Activated B cell treated with CpG ODN at 0.5 μM for 24 hours (primary cell): ENCODE data around the gene DPM3. TPM values are rescaled to one million over a fixed set of nuclear protein-coding genes. Genes with fewer than 3 reads are reported as not detected.

Experiments used
- ATAC-seq: fragments of 200-7000 bp; cut with Tn5 transposase; one replicate; pipeline ENCODE4 v1.10.0; 2021; ENCODE audit warnings: low read depth, mild to moderate bottlenecking, moderate library complexity
- CTCF ChIA-PET: fragments of 350-600 bp; sonication (Branson Sonifier 250); formaldehyde crosslinking; loops from one replicate; lab custom pipeline; 2021; ENCODE audit warnings: antibody characterized with exemption; lab: Charles Lee
- POLR2A ChIA-PET: fragments of 350-600 bp; sonication (Branson Sonifier 250); formaldehyde crosslinking; loops from one replicate; lab custom pipeline; 2021; ENCODE audit warnings: antibody characterized with exemption; lab: Charles Lee
- DNase-seq: peaks from one replicate; pipeline ENCODE4 v3.0.0; 2022
- H3K27ac Mint-ChIP-seq: one replicate; pipeline ENCODE4 v1.8.0; 2020; ENCODE audit warnings: mixed read lengths
- H3K27me3 Mint-ChIP-seq: one replicate; pipeline ENCODE4 v1.8.0; 2021; ENCODE audit warnings: mixed read lengths
- H3K36me3 Mint-ChIP-seq: one replicate; pipeline ENCODE4 v1.8.0; 2021; ENCODE audit warnings: low read depth, mixed read lengths
- H3K4me1 Mint-ChIP-seq: one replicate; pipeline ENCODE4 v1.8.0; 2021; ENCODE audit warnings: mixed read lengths
- H3K4me3 Mint-ChIP-seq: one replicate; pipeline ENCODE4 v1.8.0; 2020; ENCODE audit warnings: mild to moderate bottlenecking, mixed read lengths
- H3K9me3 Mint-ChIP-seq: one replicate; pipeline ENCODE4 v1.8.0; 2020; ENCODE audit warnings: mixed read lengths
- CTCF ChIP-seq: fragments of 200-600 bp; IDR thresholded peaks from one replicate; pipeline ENCODE4 v1.8.0; 2022; ENCODE audit warnings: antibody characterized with exemption, mild to moderate bottlenecking
- intact Hi-C: fragments of 100-400 bp; cut with micrococcal nuclease; formaldehyde crosslinking; loops from one replicate; pipeline ENCODE4 v1.15.1; 2024
- total RNA-seq: library from RNA; stranded (reverse); gene quantifications from 2 replicates; pipeline ENCODE4 v1.2.3, GENCODE V29; 2022

DPM3 gene
- total RNA-seq, 1 donor from 2014 or later, result 33.2 TPM

- no peaks in the 10 kb centered on the region for H3K4me1 Mint-ChIP-seq
- H3K4me3 Mint-ChIP-seq, result no peak overlapping the region
- ATAC-seq (no peak), DNase-seq (no peak)
- no peak for TF ChIP-seq CTCF
- intact Hi-C loops, result no loop called here
- no peaks in the 10 kb centered on the region for H3K9me3 Mint-ChIP-seq
- POLR2A ChIA-PET, result interaction anchor here (1.4 kb wide), 1 partner anchor 19 kb away, joined by 5 read pairs; the partner anchor contains the start of gene SLC50A1
- H3K36me3 Mint-ChIP-seq, result no peaks in the 10 kb centered on the region
- H3K27me3 Mint-ChIP-seq, result peaks cover 12% of the 10 kb centered on the region
- CTCF ChIA-PET, result interaction anchor here (1.5 to 1.8 kb wide), 3 partner anchors 19 to 57 kb away, joined by 3 to 9 read pairs (median 3); partner anchors contain the start of genes KRTCAP2 and SLC50A1
- H3K27ac Mint-ChIP-seq, result no peak overlapping the region
Observed at GRCh38 chr1:155116113-155116764, 24.1 kb downstream of the DPM3 start.

- Mint-ChIP-seq H3K4me3 (no peak overlapping the region), H3K4me1 (no peaks in the 10 kb centered on the region), H3K9me3 (no peaks in the 10 kb centered on the region), H3K27me3 (peaks cover 8% of the 10 kb centered on the region), H3K36me3 (no peaks in the 10 kb centered on the region), H3K27ac (no peak overlapping the region)
- ChIA-PET POLR2A (no interaction called here), CTCF (no interaction called here)
- no peak for DNase-seq
- ATAC-seq, result no peak
- intact Hi-C loops, result no loop called here
- no peak for TF ChIP-seq CTCF
Observed at GRCh38 chr1:155113450-155113980, 26.8 kb downstream of the DPM3 start.

- DNase-seq (no peak), ATAC-seq (no peak)
- Mint-ChIP-seq H3K4me1 (no peaks in the 10 kb centered on the region), H3K9me3 (no peaks in the 10 kb centered on the region), H3K4me3 (no peak overlapping the region), H3K27ac (no peak overlapping the region), H3K27me3 (no peaks in the 10 kb centered on the region), H3K36me3 (no peaks in the 10 kb centered on the region)
- CTCF ChIA-PET, result interaction anchor here (1.0 kb wide), 1 partner anchor 62 kb away, joined by 3 read pairs; the partner anchor contains the start of gene KRTCAP2
- TF ChIP-seq CTCF, result no peak
- intact Hi-C loops, result no loop called here
- POLR2A ChIA-PET, result no interaction called here
Observed at GRCh38 chr1:155110826-155111225, 29.5 kb downstream of the DPM3 start.

- ATAC-seq (no peak), DNase-seq (no peak)
- TF ChIP-seq CTCF, result no peak
- no peaks in the 10 kb centered on the region for H3K36me3 Mint-ChIP-seq
- H3K27ac Mint-ChIP-seq, result no peak overlapping the region
- intact Hi-C loops, result no loop called here
- H3K4me1 Mint-ChIP-seq, result no peaks in the 10 kb centered on the region
- no peak overlapping the region for H3K4me3 Mint-ChIP-seq
- H3K9me3 Mint-ChIP-seq, result no peaks in the 10 kb centered on the region
- CTCF ChIA-PET, result interaction anchor here (1.0 kb wide), 1 partner anchor 63 kb away, joined by 3 read pairs; the partner anchor contains the start of gene KRTCAP2
- POLR2A ChIA-PET, result no interaction called here
- no peaks in the 10 kb centered on the region for H3K27me3 Mint-ChIP-seq
Observed at GRCh38 chr1:155110381-155110780, 29.9 kb downstream of the DPM3 start.

- H3K27me3 Mint-ChIP-seq, result peaks cover 2% of the 10 kb centered on the region
- no peak for TF ChIP-seq CTCF
- CTCF ChIA-PET, result interaction anchor here (0.7 kb wide), 1 partner anchor 10 kb away, joined by 3 read pairs; no protein-coding TSS in a partner anchor
- ATAC-seq (no peak), DNase-seq (no peak)
- H3K27ac Mint-ChIP-seq, result no peak overlapping the region
- no peaks in the 10 kb centered on the region for H3K36me3 Mint-ChIP-seq
- POLR2A ChIA-PET, result no interaction called here
- intact Hi-C loops, result no loop called here
- no peak overlapping the region for H3K4me3 Mint-ChIP-seq
- no peaks in the 10 kb centered on the region for H3K4me1 Mint-ChIP-seq
- H3K9me3 Mint-ChIP-seq, result no peaks in the 10 kb centered on the region
Observed at GRCh38 chr1:155108296-155108695, 32.0 kb downstream of the DPM3 start.
